Prostate gland (tissue), 2 donors: ENCODE data around the gene PPP1R14C.

Source experiments
- POLR2A ChIP-seq: fragments of 450-650 bp; IDR thresholded peaks from one replicate; pipeline ENCODE4 v1.6.1; 2016; ENCODE audit warnings: antibody characterized with exemption, mild to moderate bottlenecking
- POLR2AphosphoS5 ChIP-seq: sonication (generic); formaldehyde crosslinking; IDR thresholded peaks from one replicate; pipeline ENCODE4 v1.6.1; 2017; ENCODE audit warnings: antibody characterized with exemption
- TF ChIP-seq, protein P1 (sequence below), 4 experiments: fragments of 200-600 bp in 2 of 4; fragments of 450-650 bp in 2 of 4; sonication (generic) in 2 of 4; IDR thresholded peaks; 1 replicate in 3 of 4; 2 replicates in 1 of 4; pipeline ENCODE4 v1.5.1; 2016 to 2019; ENCODE audit warnings: antibody characterized with exemption in 4 of 4, mild to moderate bottlenecking in 2 of 4, moderate library complexity in 2 of 4

DNA sequence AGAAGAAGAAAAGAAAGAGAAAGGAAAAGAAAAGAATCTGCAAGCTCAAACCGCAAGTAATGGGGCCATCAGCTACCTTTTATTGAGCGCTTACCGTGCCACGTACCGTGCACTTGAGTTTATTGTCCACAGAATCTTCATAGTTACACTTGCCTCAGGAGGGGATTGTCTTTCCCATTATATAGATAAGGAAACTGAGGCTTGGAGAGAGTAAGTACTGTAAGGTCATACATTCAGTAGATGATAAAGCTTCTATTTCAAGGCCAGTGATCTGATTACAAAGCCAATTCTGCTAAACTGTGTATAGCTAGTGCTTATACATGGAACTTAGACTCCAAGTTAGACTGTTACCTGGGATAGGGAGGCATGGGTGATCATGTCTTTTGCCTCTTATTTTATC, 115.5 kb downstream of the PPP1R14C start:
- TF ChIP-seq, protein P1, sequence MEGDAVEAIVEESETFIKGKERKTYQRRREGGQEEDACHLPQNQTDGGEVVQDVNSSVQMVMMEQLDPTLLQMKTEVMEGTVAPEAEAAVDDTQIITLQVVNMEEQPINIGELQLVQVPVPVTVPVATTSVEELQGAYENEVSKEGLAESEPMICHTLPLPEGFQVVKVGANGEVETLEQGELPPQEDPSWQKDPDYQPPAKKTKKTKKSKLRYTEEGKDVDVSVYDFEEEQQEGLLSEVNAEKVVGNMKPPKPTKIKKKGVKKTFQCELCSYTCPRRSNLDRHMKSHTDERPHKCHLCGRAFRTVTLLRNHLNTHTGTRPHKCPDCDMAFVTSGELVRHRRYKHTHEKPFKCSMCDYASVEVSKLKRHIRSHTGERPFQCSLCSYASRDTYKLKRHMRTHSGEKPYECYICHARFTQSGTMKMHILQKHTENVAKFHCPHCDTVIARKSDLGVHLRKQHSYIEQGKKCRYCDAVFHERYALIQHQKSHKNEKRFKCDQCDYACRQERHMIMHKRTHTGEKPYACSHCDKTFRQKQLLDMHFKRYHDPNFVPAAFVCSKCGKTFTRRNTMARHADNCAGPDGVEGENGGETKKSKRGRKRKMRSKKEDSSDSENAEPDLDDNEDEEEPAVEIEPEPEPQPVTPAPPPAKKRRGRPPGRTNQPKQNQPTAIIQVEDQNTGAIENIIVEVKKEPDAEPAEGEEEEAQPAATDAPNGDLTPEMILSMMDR (IDR thresholded peaks at IDR 0.05) = no peak
- no peak for TF ChIP-seq POLR2A
- TF ChIP-seq POLR2AphosphoS5 = no peak
